Activated naive CD8-positive, alpha-beta T cell treated with anti-CD3 and anti-CD28 coated beads for 36 hours (primary cell): ENCODE measurements around the gene VPS37C. TPM values are rescaled to one million over a fixed set of nuclear protein-coding genes. Genes with fewer than 3 reads are reported as not detected.

Experiments used
- DNase-seq: peaks from one replicate; pipeline ENCODE4 v3.0.0; 2021
- H3K27ac Mint-ChIP-seq: one replicate; pipeline ENCODE4 v1.8.0; 2022; ENCODE audit warnings: mild to moderate bottlenecking, moderate library complexity, mixed read lengths
- H3K27me3 Mint-ChIP-seq: one replicate; pipeline ENCODE4 v1.8.0; 2022; ENCODE audit warnings: mild to moderate bottlenecking, mixed read lengths
- H3K36me3 Mint-ChIP-seq: one replicate; pipeline ENCODE4 v1.8.0; 2021; ENCODE audit warnings: mild to moderate bottlenecking, mixed read lengths
- H3K4me1 Mint-ChIP-seq: one replicate; pipeline ENCODE4 v1.8.0; 2021; ENCODE audit warnings: mixed read lengths
- H3K4me3 Mint-ChIP-seq: one replicate; pipeline ENCODE4 v1.8.0; 2022; ENCODE audit warnings: mild to moderate bottlenecking, moderate library complexity, mixed read lengths
- H3K9me3 Mint-ChIP-seq: one replicate; pipeline ENCODE4 v1.8.0; 2022; ENCODE audit warnings: mixed read lengths
- total RNA-seq, 2 experiments: library from RNA; stranded (reverse); gene quantifications; one replicate each; pipeline ENCODE4 v1.2.3, GENCODE V29; 2021

Gene VPS37C
- total RNA-seq, 2 experiments from 2014 or later = 8.1 to 8.8 TPM

DNA sequence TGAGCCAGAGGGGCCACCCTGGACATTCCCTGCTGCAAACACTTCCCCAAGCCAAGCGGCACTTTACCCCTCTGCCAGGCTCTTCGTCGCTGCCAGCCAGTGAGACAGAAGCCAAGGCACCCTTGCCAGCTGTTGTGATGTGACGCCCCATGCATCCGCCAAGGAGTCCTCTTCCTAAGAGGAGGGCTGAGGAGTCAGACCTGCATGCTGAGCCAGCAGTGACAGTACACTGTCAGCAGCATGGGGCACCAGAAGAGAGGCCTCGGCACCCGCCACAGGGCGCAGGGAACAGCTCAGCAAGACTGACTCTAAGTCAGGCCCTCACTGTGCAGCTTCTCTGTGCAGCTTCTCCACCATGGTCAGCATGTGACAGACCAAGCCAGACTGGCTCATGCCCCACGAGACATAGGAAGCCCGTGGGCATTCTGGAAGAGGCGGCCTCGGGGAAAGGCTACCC, 26.4 kb downstream of the VPS37C start:
- Mint-ChIP-seq H3K27ac (no peak overlapping the region), H3K9me3 (no peaks in the 10 kb centered on the region), H3K27me3 (no peaks in the 10 kb centered on the region), H3K36me3 (peaks cover 7% of the 10 kb centered on the region), H3K4me3 (no peak overlapping the region), H3K4me1 (peaks cover 3% of the 10 kb centered on the region)
- no peak for DNase-seq

DNA sequence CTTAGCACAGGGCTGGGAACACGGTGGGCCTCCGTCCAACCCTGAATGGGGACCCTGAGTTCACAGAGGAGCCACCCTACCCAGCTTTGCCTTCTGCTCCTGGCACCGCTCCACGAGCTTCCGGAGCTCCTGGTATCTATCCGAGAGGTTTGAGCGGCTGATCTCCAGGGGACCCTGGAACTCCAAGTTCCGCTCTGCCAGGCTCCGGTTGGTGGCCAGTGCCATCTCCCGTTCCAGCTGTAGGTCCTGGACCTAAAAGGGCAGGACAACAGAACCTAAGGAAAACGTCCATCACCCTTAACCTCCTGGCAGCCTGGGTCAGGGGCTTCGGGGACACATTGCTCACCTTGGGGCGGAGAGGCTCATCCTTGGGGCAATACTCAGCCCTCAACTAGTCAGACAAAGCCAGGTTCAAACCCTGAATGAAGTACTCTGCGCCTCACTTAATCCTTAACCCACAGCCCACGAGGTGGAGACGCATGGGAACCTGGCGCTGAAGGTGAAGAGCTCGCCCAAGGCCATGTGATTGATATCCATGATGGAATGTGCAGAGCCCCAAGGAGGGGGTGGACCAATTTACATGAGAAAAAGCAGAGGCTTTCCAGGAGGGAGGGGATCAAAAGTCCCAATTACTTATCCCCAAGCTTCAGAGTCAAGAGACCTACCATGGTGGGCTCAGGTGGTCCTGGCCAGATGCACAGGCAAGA, 27.1 kb downstream of the VPS37C start:
- H3K4me1 Mint-ChIP-seq = peaks cover 8% of the 10 kb centered on the region
- peaks cover 7% of the 10 kb centered on the region for H3K36me3 Mint-ChIP-seq
- no peaks in the 10 kb centered on the region for H3K27me3 Mint-ChIP-seq
- H3K4me3 Mint-ChIP-seq = no peak overlapping the region
- DNase-seq = no peak
- no peak overlapping the region for H3K27ac Mint-ChIP-seq
- no peaks in the 10 kb centered on the region for H3K9me3 Mint-ChIP-seq

DNA sequence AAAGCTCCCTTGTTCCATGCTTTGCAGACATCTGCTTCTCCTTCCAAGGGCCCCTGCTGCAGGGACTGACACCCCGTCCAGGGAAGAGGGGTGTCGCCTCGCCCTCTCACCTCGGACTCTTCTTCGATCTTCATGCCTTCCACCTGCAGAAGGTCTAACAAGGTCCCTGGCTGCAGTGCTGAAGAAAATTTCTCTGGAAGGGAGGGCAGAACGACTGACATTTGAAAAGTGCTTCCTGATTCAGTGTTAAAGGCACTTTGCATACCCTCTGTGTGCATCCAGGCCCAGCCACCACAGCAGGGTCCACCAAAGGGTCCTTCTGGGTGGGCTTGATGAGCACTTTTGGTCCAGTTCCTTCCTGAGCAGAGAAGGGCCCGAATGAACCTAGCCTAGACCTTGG, 28.1 kb downstream of the VPS37C start:
- DNase-seq = no peak
- H3K27me3 Mint-ChIP-seq = no peaks in the 10 kb centered on the region
- H3K36me3 Mint-ChIP-seq = peaks cover 7% of the 10 kb centered on the region
- no peak overlapping the region for H3K27ac Mint-ChIP-seq
- no peaks in the 10 kb centered on the region for H3K9me3 Mint-ChIP-seq
- H3K4me3 Mint-ChIP-seq = no peak overlapping the region
- peaks cover 12% of the 10 kb centered on the region for H3K4me1 Mint-ChIP-seq

DNA sequence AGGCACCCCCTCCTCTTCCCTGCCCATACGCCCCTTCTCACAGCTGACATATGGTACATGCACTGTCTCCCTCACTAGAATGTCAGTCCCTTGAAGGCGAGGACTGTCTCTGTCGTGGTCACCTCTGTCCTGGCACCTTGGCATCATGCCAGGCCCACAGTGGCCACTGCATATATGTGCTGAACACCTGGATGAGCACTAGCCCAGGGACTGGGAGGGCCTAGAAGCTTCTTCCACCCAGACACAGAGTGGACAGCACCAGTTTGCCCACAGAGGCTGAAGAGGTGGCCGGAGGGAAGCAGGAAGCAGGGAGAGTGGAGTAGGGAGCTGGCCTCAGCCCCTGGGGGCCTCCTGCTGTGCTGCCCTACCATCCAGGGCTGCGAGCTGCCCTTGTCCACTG, 28.6 kb downstream of the VPS37C start:
- peaks cover 14% of the 10 kb centered on the region for H3K4me1 Mint-ChIP-seq
- no peaks in the 10 kb centered on the region for H3K27me3 Mint-ChIP-seq
- H3K9me3 Mint-ChIP-seq = no peaks in the 10 kb centered on the region
- no peak overlapping the region for H3K4me3 Mint-ChIP-seq
- DNase-seq = no peak
- no peak overlapping the region for H3K27ac Mint-ChIP-seq
- peaks cover 10% of the 10 kb centered on the region for H3K36me3 Mint-ChIP-seq

DNA sequence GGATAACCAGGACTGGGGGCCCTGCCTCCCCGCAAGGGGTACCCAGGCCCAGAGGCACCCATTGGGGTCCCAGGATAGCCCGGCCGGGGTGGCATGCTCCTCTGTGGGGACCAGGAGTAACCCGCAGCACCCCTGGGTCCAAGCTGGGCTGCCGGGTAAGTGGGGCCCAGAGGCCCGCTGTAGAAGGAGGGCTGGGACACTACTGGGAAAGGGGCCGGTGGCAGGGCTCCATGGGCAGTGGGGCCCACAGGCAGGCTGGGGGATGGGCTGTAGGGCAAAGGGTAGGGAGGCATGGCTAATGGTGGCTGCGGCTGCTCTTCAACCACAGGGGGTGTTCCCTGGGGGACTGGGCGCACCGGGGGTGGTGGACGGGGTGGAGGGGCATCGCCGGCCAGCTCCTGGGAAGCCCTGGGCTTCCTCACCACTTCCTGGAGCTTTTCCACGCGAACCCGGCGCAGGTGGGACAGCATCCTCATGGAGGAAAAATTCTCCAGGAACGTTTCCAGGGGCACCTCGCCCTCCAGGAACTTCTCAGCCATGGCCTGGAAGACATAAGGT, 29.1 kb downstream of the VPS37C start:
- H3K9me3 Mint-ChIP-seq = no peaks in the 10 kb centered on the region

DNA sequence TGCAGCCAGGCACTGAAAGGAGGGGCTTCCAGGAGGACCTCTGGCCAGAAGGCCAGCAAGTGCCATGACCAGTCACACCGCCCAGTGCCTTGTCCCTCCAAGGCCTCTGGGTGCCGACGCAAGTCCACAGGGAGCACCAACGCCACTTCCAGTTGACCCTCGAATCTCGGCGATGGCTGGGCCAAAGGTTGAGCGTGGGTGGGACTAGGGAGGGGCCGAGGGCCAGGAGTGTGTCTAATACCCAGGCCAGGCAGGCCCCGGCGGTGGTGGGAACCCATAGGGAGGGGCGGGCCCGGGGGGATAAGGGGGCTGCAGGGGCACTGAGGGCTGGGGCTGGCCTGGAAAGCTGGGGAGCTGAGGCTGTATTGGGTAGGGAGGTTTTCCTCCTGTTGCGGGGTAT, 29.6 kb downstream of the VPS37C start:
- Mint-ChIP-seq H3K36me3 (peaks cover 13% of the 10 kb centered on the region), H3K27ac (no peak overlapping the region), H3K4me3 (no peak overlapping the region), H3K4me1 (peaks cover 14% of the 10 kb centered on the region), H3K9me3 (no peaks in the 10 kb centered on the region), H3K27me3 (no peaks in the 10 kb centered on the region)
- no peak for DNase-seq

More for the DNA sequence above, 29.1 kb downstream of the VPS37C start:
- DNase-seq = no peak
- peaks cover 14% of the 10 kb centered on the region for H3K4me1 Mint-ChIP-seq
- H3K27ac Mint-ChIP-seq = no peak overlapping the region
- no peak overlapping the region for H3K4me3 Mint-ChIP-seq
- peaks cover 10% of the 10 kb centered on the region for H3K36me3 Mint-ChIP-seq
- no peaks in the 10 kb centered on the region for H3K27me3 Mint-ChIP-seq

DNA sequence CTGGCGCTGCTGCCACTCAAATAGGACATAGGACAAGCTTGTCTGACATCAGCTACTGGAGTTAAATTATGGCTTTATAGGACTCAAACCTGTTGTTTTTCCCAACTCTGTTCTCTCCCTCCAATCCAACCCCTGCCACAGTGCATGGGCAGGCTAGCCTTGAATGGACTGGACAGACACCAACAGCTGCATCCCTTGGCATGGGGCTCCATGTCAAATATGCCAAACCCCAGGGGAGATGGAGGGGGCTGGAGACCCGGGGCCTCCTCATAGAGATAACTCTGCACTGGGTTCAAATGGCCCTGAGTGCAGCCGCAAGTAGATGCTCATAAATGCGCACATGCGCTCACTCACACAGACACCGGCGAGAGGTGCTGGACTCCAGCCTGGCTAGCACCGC, 30.0 kb downstream of the VPS37C start:
- Mint-ChIP-seq H3K9me3 (no peaks in the 10 kb centered on the region), H3K27ac (no peak overlapping the region), H3K27me3 (no peaks in the 10 kb centered on the region), H3K4me3 (no peak overlapping the region), H3K4me1 (peaks cover 14% of the 10 kb centered on the region), H3K36me3 (peaks cover 14% of the 10 kb centered on the region)
- no peak for DNase-seq

DNA sequence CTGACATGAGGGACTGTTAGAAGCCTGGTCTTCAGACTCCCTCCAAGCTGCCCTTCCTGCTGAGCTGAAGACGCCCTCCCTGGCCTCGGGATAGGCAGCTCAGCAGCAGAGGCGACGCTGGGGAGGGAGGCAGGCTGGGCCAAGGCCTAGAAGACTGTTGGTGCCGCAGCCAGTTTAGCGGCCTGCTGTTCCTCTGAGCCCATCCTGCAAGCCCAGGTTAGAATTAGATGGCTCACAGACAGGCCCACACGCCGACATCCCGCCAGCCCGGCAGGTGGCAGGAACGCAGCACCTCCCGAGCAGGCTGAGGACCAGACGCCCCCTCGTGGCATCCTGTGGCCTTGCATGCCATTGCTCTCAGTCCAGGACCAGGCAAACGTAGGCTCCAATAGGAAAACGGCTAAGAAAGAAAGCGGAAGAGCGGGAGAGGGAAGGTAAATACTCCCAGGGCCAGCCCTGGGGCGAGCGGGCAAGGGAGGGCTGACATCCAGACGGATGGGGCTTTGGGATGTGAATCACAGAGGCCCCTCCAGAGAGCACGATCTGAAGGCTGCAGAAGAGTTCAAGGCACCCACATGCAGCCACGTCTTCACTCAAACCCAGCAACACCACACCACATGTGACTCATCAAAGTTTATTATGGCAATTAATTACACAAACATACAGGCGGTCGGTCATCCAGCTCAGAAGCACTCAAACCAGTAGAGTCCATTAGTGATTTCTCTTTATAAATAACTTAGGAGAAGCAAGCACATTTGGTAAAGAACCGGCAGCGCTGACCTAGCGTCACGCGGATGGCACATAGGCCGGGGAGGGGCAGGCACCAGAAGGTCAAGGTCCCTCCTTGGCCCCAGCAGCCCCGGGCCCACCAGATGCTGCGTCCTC, 31.3 kb downstream of the VPS37C start:
- peaks cover 19% of the 10 kb centered on the region for H3K36me3 Mint-ChIP-seq
- H3K27me3 Mint-ChIP-seq = no peaks in the 10 kb centered on the region
- H3K4me1 Mint-ChIP-seq = peaks cover 14% of the 10 kb centered on the region
- DNase-seq = peak; percentile 91
- H3K9me3 Mint-ChIP-seq = no peaks in the 10 kb centered on the region
- peak overlapping the region; percentile 44 for H3K4me3 Mint-ChIP-seq
- H3K27ac Mint-ChIP-seq = peak overlapping the region; percentile 56

DNA sequence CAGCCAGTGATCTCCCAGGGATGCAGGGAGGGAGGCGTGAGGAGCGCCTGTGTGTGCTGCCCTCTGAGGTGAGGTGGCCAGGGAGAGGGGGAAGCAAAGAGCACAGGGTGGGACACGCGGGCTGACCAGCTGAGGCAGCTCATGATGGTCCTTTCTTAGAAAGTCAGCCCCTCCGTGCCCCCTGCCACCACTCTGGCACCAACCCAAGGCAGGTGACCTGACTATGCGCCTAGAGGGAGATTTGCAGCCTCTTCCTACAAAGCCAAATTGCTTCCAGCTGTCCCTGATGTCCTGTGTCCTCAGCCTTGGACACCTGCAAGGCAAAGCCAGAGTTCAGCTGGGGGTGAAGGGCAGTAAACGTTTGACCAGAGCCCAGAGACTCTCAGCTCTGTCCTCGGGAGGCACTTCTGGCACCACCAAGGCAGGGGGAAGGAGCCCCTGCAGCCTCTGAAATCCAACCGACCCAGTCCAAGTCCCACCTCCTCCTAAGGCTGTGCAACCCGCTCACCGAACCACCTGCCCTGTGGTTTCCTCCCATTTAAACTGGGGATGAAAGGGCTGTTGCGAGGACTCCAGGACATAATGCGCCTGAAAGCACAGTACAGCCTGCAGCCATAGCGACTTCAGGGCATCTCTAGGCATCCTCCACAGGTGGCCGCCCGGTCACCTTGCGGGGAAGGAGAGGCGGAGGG, 32.1 kb downstream of the VPS37C start:
- no peak for DNase-seq
- Mint-ChIP-seq H3K4me3 (no peak overlapping the region), H3K27me3 (no peaks in the 10 kb centered on the region), H3K4me1 (peaks cover 19% of the 10 kb centered on the region), H3K9me3 (no peaks in the 10 kb centered on the region), H3K36me3 (peaks cover 22% of the 10 kb centered on the region), H3K27ac (peak overlapping the region; percentile 42)

DNA sequence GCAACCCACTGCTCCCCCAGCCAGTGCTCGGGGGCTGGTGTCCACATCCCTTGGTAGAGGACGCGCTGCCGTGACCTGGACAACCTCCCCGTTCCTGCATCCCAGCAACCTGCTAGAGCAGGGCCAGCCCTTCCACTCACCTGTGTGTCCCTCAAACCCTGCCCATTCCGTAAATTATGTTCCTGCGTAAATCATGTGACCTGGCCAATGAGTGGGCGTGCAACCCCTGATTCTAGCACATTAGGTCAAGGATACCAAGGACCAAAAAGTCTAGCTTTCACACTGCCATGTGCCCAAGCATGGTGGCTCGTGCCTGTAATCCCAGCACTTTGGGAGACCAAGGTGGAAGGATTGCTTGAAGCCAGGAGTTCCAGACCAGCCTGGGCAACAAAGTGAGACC, 33.2 kb downstream of the VPS37C start:
- peak overlapping the region; percentile 8 for H3K27ac Mint-ChIP-seq
- H3K27me3 Mint-ChIP-seq = no peaks in the 10 kb centered on the region
- H3K9me3 Mint-ChIP-seq = no peaks in the 10 kb centered on the region
- H3K36me3 Mint-ChIP-seq = peaks cover 29% of the 10 kb centered on the region
- no peak for DNase-seq
- H3K4me1 Mint-ChIP-seq = peaks cover 27% of the 10 kb centered on the region
- H3K4me3 Mint-ChIP-seq = no peak overlapping the region

DNA sequence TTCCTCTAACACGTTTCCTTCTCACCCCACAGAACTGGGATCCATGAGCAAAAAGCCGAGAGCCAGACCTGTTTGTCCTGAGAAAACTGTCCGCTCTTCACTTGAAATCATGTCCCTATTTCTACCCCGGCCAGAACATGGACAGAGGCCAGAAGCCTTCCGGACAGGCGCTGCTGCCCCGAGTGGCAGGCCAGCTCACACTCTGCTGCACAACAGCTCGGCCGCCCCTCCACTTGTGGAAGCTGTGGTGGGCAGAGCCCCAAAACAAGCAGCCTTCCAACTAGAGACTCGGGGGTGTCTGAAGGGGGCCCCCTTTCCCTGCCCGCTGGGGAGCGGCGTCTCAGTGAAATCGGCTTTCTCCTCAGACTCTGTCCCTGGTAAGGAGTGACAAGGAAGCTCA, 35.0 kb downstream of the VPS37C start:
- Mint-ChIP-seq H3K9me3 (no peaks in the 10 kb centered on the region), H3K27me3 (no peaks in the 10 kb centered on the region), H3K36me3 (peaks cover 44% of the 10 kb centered on the region), H3K27ac (no peak overlapping the region), H3K4me1 (peaks cover 33% of the 10 kb centered on the region), H3K4me3 (no peak overlapping the region)
- DNase-seq = no peak

DNA sequence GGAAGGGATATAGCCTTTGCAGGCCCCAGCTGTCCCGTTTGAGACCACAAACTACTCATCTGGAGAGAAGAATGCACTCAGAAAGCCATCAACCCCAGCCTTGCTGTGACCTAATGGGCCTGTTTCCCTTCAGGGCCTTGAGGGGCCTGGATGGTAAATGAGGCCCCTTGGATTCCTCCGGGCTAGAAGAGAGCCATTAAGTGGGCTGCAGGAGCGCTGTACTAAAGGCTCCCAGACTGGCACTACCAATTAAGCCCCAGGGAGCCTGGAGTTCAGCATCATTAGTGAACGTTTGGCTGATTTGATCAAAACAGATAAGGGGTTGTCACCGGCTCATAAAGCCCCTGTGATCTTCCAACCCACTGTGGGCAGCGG, 35.9 kb downstream of the VPS37C start:
- peak overlapping the region; percentile 35 for H3K27ac Mint-ChIP-seq
- H3K4me3 Mint-ChIP-seq = no peak overlapping the region

DNA sequence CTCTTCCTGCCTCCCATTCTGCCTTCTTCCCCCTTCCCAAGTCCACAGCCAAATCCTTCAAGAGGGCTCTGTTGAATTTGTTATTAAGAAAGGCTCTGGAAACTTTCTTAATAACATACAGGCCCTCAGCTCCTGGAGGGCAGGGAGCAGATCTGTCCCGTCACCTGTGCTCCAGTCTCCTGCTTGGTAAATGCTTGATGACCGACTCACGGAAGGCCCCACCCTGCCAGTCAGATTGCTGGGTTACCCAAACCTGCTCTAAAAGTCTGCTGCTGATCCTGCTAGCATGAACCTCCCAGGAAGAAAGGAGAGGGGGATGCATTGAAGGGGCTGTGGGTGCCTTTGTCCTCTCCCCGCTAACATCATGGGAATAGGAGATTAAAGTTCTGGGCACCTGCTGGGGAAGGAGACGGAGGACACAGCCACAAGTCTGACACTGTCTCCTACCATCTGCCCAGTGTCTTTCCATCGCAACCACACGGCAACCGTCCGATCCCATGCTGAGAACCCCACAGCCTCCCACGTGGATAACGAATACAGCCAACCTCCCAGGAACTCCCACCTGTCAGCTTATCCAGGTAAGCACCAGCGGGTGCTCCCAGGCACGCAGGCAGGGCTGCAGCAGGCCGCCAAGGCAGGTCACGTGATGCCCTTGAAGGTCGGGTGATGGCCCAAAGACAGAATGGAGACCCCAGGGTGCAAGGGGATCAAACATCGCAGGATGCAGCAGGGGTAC, 36.5 kb downstream of the VPS37C start:
- no peak for DNase-seq
- Mint-ChIP-seq H3K4me3 (no peak overlapping the region), H3K27me3 (no peaks in the 10 kb centered on the region), H3K4me1 (peaks cover 44% of the 10 kb centered on the region), H3K9me3 (no peaks in the 10 kb centered on the region), H3K27ac (peak overlapping the region; percentile 71), H3K36me3 (peaks cover 53% of the 10 kb centered on the region)

More for the DNA sequence above, 35.9 kb downstream of the VPS37C start:
- no peaks in the 10 kb centered on the region for H3K9me3 Mint-ChIP-seq
- no peaks in the 10 kb centered on the region for H3K27me3 Mint-ChIP-seq
- peaks cover 48% of the 10 kb centered on the region for H3K36me3 Mint-ChIP-seq
- peaks cover 43% of the 10 kb centered on the region for H3K4me1 Mint-ChIP-seq
- no peak for DNase-seq

DNA sequence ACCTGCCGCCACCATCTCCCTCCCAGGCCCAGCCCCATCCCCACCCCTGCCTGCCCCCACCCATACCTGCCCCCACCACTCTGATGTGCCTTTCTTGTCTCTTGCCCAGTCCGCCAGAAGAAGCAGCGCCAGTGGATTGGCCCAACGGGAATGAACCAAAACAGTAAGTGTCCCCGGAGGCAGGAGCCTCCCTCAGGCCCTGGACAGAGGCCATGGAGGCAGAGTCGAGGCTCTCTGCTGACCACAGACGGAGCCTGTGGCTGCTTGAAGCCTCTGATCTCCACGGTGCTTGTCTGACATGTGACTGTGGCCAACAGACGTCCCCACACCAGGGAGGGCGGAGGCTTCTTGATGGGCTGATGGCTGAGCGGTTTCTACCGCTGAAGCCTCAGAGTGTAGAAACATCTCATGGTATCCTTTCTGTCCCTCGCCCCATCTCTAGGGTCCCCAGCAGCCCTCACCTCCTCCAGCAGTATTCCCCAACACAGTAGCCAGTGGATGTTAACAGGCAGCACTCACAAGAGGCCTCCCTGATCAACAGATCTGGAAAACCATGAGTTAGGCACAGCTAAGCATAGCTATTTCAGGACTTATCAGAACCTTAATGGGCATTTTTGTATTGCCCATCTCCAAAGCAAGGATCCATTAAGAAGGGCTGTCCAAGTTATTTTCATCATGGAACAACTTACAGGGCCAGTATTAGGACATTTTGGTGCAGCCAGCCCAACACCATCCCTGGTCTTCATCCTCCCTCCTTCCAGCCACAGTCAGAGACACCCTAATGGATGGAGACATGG, 37.3 kb downstream of the VPS37C start:
- H3K4me1 Mint-ChIP-seq = peaks cover 48% of the 10 kb centered on the region
- no peak overlapping the region for H3K4me3 Mint-ChIP-seq
- peaks cover 61% of the 10 kb centered on the region for H3K36me3 Mint-ChIP-seq

More for the DNA sequence above, 37.3 kb downstream of the VPS37C start:
- Mint-ChIP-seq H3K27me3 (no peaks in the 10 kb centered on the region), H3K9me3 (no peaks in the 10 kb centered on the region), H3K27ac (peak overlapping the region; percentile 71)
- no peak for DNase-seq
